Calu3 (cell line): ENCODE results near the gene TNK2. TPM values are rescaled to one million over a fixed set of nuclear protein-coding genes. Genes with fewer than 3 reads are reported as not detected.
"Not testable (repeated sequence)": the region's sequence is repeated elsewhere in the genome, so short reads cannot be mapped to it uniquely, and the experiment has no call there.

ENCODE experiments used
- BruUV-seq: library from RNA; stranded (reverse); fragments of 400-500 nt; replicated peaks from 2 replicates; lab custom pipeline; 2021; lab: Mats Ljungman, UMichigan
- CTCF ChIA-PET: fragments of 300-600 bp; sonication (Branson Sonifier 250); formaldehyde crosslinking; loops from one replicate; lab custom pipeline; 2022; ENCODE audit warnings: antibody characterized with exemption; lab: Charles Lee
- DNase-seq: peaks from one replicate; pipeline ENCODE4 v3.0.0; 2022
- H3K27ac Mint-ChIP-seq: one replicate; pipeline ENCODE4 v1.8.0; 2022; ENCODE audit warnings: mixed read lengths; ENCODE audit not compliant: unreplicated experiment
- H3K27me3 Mint-ChIP-seq: one replicate; pipeline ENCODE4 v1.8.0; 2022; ENCODE audit warnings: mixed read lengths; ENCODE audit not compliant: unreplicated experiment
- H3K36me3 Mint-ChIP-seq: one replicate; pipeline ENCODE4 v1.8.0; 2022; ENCODE audit warnings: mild to moderate bottlenecking, moderate library complexity, mixed read lengths; ENCODE audit not compliant: insufficient read depth, unreplicated experiment
- H3K4me1 Mint-ChIP-seq: one replicate; pipeline ENCODE4 v1.8.0; 2022; ENCODE audit warnings: mild to moderate bottlenecking, low read depth, mixed read lengths; ENCODE audit not compliant: unreplicated experiment
- H3K4me3 Mint-ChIP-seq: one replicate; pipeline ENCODE4 v1.8.0; 2022; ENCODE audit warnings: mild to moderate bottlenecking, low read depth, moderate library complexity, mixed read lengths; ENCODE audit not compliant: unreplicated experiment
- H3K9me3 Mint-ChIP-seq: one replicate; pipeline ENCODE4 v1.8.0; 2022; ENCODE audit warnings: low read depth, mixed read lengths; ENCODE audit not compliant: unreplicated experiment
- intact Hi-C: fragments of 100-400 bp; cut with micrococcal nuclease; formaldehyde crosslinking; loops from one replicate; pipeline ENCODE4 v1.10.0; 2022; ENCODE audit not compliant: unreplicated experiment
- total RNA-seq: library from RNA; stranded (reverse); gene quantifications from 2 replicates; pipeline ENCODE4 v1.2.3, GENCODE V29; 2022
- TF ChIP-seq, protein P1 (sequence below): fragments of 200-600 bp; IDR thresholded peaks from one replicate; pipeline ENCODE4 v1.8.0; 2022; ENCODE audit warnings: antibody characterized with exemption; ENCODE audit not compliant: unreplicated experiment

The TNK2 gene
- total RNA-seq, 1 experiment from 2014 or later = 50.4 TPM

- Mint-ChIP-seq H3K4me1 (peaks cover 6% of the 10 kb centered on the region), H3K36me3 (peaks cover 30% of the 10 kb centered on the region), H3K4me3 (no peak overlapping the region), H3K27ac (no peak overlapping the region), H3K9me3 (no peaks in the 10 kb centered on the region), H3K27me3 (no peaks in the 10 kb centered on the region)
- DNase-seq = no peak
- intact Hi-C loops = no loop called here
- CTCF ChIA-PET = no interaction called here
- TF ChIP-seq, protein P1, sequence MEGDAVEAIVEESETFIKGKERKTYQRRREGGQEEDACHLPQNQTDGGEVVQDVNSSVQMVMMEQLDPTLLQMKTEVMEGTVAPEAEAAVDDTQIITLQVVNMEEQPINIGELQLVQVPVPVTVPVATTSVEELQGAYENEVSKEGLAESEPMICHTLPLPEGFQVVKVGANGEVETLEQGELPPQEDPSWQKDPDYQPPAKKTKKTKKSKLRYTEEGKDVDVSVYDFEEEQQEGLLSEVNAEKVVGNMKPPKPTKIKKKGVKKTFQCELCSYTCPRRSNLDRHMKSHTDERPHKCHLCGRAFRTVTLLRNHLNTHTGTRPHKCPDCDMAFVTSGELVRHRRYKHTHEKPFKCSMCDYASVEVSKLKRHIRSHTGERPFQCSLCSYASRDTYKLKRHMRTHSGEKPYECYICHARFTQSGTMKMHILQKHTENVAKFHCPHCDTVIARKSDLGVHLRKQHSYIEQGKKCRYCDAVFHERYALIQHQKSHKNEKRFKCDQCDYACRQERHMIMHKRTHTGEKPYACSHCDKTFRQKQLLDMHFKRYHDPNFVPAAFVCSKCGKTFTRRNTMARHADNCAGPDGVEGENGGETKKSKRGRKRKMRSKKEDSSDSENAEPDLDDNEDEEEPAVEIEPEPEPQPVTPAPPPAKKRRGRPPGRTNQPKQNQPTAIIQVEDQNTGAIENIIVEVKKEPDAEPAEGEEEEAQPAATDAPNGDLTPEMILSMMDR = no peak
- no TSS peak for BruUV-seq
Observed at GRCh38 chr3:195867631-195868335, 40.6 kb downstream of the TNK2 start.

DNA sequence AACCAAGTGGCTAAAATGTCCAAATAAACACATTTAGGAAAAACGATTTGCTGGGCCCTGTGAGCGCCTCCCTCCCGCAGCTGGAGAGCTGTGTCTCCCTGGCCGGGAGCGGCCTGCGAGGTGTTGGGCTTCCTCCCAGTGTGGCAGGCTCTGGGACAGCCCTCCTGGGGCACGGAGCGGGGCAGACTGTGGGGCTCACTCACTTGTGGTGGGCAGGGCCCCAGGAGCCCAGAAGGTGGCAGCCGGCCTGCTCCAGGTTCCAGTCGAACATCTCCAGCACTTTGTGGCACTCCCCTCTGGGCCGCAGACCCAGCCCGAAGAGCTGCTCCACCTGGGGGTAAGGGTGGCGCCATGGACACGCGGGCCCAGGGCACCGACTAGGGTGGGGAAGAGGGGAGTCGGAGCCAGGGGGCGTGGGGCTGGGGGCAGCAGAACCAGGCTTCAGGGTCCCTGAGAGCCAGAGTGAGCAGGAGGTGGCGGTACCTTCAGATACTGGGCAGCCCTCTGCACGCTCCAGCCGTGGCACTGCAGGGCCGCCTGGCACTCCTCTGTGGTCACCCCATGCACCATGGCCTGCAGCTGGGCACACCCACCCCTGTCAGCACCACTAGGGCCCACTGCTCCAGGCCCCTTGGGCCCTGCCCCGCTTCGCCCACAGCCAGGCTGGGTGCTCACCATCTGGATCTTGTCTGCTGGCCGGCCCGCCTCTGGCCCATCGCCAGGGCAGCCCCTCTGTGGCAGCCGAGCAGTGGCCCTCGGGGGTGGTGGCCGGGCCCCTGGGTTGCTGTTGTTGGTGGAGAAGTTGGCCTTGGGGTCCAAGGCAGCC, 41.5 kb downstream of the TNK2 start:
- CTCF ChIA-PET = no interaction called here
- BruUV-seq = no TSS peak
- no peaks in the 10 kb centered on the region for H3K9me3 Mint-ChIP-seq
- intact Hi-C loops = no loop called here
- no peak overlapping the region for H3K27ac Mint-ChIP-seq
- H3K36me3 Mint-ChIP-seq = peaks cover 30% of the 10 kb centered on the region
- H3K4me1 Mint-ChIP-seq = peaks cover 7% of the 10 kb centered on the region
- no peak for DNase-seq
- no peaks in the 10 kb centered on the region for H3K27me3 Mint-ChIP-seq
- TF ChIP-seq, protein P1 = no peak
- no peak overlapping the region for H3K4me3 Mint-ChIP-seq

- H3K27me3 Mint-ChIP-seq = no peaks in the 10 kb centered on the region
- no peak for DNase-seq
- peaks cover 27% of the 10 kb centered on the region for H3K36me3 Mint-ChIP-seq
- no peaks in the 10 kb centered on the region for H3K9me3 Mint-ChIP-seq
- no peak overlapping the region for H3K4me3 Mint-ChIP-seq
- CTCF ChIA-PET = no interaction called here
- no TSS peak for BruUV-seq
- TF ChIP-seq, protein P1 = no peak
- intact Hi-C loops = no loop called here
- H3K4me1 Mint-ChIP-seq = peaks cover 7% of the 10 kb centered on the region
- no peak overlapping the region for H3K27ac Mint-ChIP-seq
Observed at GRCh38 chr3:195865752-195866151, 42.6 kb downstream of the TNK2 start.

GRCh38 chr3:195863121-195864061, 45.0 kb downstream of the TNK2 start:
- intact Hi-C loops = loop anchor here (1.0 kb wide), 1 partner anchor 31 kb away; no protein-coding TSS in a partner anchor
- Mint-ChIP-seq H3K4me3 (no peak overlapping the region), H3K4me1 (peaks cover 15% of the 10 kb centered on the region), H3K27ac (no peak overlapping the region), H3K36me3 (peaks cover 12% of the 10 kb centered on the region), H3K27me3 (peaks cover 18% of the 10 kb centered on the region), H3K9me3 (no peaks in the 10 kb centered on the region)
- DNase-seq = peak; percentile 90
- TF ChIP-seq, protein P1 = peak; percentile 88
- CTCF ChIA-PET = interaction anchor here (0.5 to 1.0 kb wide), 6 partner anchors 8 to 176 kb away, joined by 3 to 25 read pairs (median 4); no protein-coding TSS in a partner anchor
- TSS peak; percentile 33 for BruUV-seq

- DNase-seq, BruUV-seq, H3K36me3 Mint-ChIP-seq, H3K9me3 Mint-ChIP-seq, intact Hi-C loops, H3K27ac Mint-ChIP-seq, H3K4me3 Mint-ChIP-seq: not testable (repeated sequence)
- CTCF ChIA-PET = interaction anchor here (1.3 to 1.9 kb wide), 2 partner anchors 14 to 32 kb away, joined by 5 to 19 read pairs; no protein-coding TSS in a partner anchor
- Mint-ChIP-seq H3K27me3 (peaks cover 18% of the 10 kb centered on the region), H3K4me1 (peaks cover 15% of the 10 kb centered on the region)
Observed at GRCh38 chr3:195862318-195862717, 46.0 kb downstream of the TNK2 start.
